SK-N-SH (cell line): ENCODE results near the gene RNFT2. TPM values are rescaled to one million over a fixed set of nuclear protein-coding genes. Genes with fewer than 3 reads are reported as not detected.

Source experiments
- CTCF ChIA-PET: fragments of 300-600, 350-600 bp; formaldehyde crosslinking; extraction: SDS; loops from one replicate; lab custom pipeline; 2021; lab: Yijun Ruan, JAX
- POLR2A ChIA-PET: fragments of 350-600 bp; sonication (Branson Sonifier 250); formaldehyde crosslinking; extraction: SDS; loops from one replicate; lab custom pipeline; 2020; ENCODE audit warnings: antibody characterized with exemption, inconsistent platforms; lab: Yijun Ruan, JAX
- DNase-seq: peaks from one replicate; pipeline ENCODE4 v3.0.0; 2012
- H2AFZ ChIP-seq: fragments of 200-600 bp; sonication (generic); 2 replicates; pipeline ENCODE4 v1.8.1; 2016; ENCODE audit warnings: antibody characterized with exemption, mild to moderate bottlenecking, low read depth
- H3F3A ChIP-seq: fragments of 200-600 bp; sonication (generic); replicated peaks from 2 replicates; pipeline ENCODE3; 2016; ENCODE audit warnings: antibody characterized with exemption, mild to moderate bottlenecking; ENCODE audit not compliant: insufficient read depth
- H3K27ac ChIP-seq, 2 experiments: fragments of 200-500 bp in 1 of 2; fragments of 200-600 bp in 1 of 2; sonication (Bioruptor generic) in 1 of 2; sonication (generic), shearing (Covaris generic) in 1 of 2; 2 replicates each; pipeline versions ENCODE4 v1.5.1 to v1.6.1; 2014 to 2016; ENCODE audit warnings: low read depth in 2 of 2, inconsistent platforms in 1 of 2, low read length in 1 of 2, mild to moderate bottlenecking in 1 of 2, mixed read lengths in 1 of 2
- H3K27me3 ChIP-seq: fragments of 200-600 bp; sonication (generic), shearing (Covaris generic); 2 replicates; pipeline ENCODE4 v1.6.1; 2016; ENCODE audit warnings: mixed run types; ENCODE audit not compliant: insufficient read depth
- H3K36me3 ChIP-seq, 2 experiments: fragments of 200-500 bp in 1 of 2; fragments of 200-600 bp in 1 of 2; sonication (Bioruptor generic) in 1 of 2; sonication (generic) in 1 of 2; replicated peaks in 1 of 2; 2 replicates each; pipeline versions ENCODE3 to v1.5.1; 2014 to 2016; ENCODE audit warnings: low read length in 1 of 2, mild to moderate bottlenecking in 1 of 2; ENCODE audit not compliant: insufficient read depth in 2 of 2, control insufficient read depth in 1 of 2
- H3K4me1 ChIP-seq, 2 experiments: fragments of 200-500 bp in 1 of 2; fragments of 200-600 bp in 1 of 2; sonication (Bioruptor generic) in 1 of 2; sonication (generic), shearing (Covaris generic) in 1 of 2; 2 replicates each; pipeline versions ENCODE4 v1.5.1 to v1.6.1; 2014 to 2016; ENCODE audit warnings: low read depth in 1 of 2, low read length in 1 of 2, mixed run types in 1 of 2; ENCODE audit not compliant: insufficient read depth in 2 of 2, control insufficient read depth in 1 of 2
- H3K4me2 ChIP-seq: fragments of 200-600 bp; sonication (generic), shearing (Covaris generic); 2 replicates; pipeline ENCODE4 v1.6.1; 2017; ENCODE audit warnings: mixed run types
- H3K4me3 ChIP-seq, 2 experiments: fragments of 200-500 bp in 1 of 2; fragments of 200-600 bp in 1 of 2; sonication (Bioruptor generic) in 1 of 2; sonication (generic), shearing (Covaris generic) in 1 of 2; 2 replicates each; pipeline versions ENCODE4 v1.5.1 to v1.8.1; 2014 to 2016; ENCODE audit warnings: low read depth in 2 of 2, inconsistent platforms in 1 of 2, low read length in 1 of 2, mild to moderate bottlenecking in 1 of 2, mixed read lengths in 1 of 2, moderate library complexity in 1 of 2
- H3K79me2 ChIP-seq: fragments of 200-600 bp; sonication (generic); 2 replicates; pipeline ENCODE4 v1.8.1; 2017; ENCODE audit warnings: mild to moderate bottlenecking; ENCODE audit not compliant: insufficient read depth
- H3K9ac ChIP-seq: fragments of 200-600 bp; sonication (generic); 2 replicates; pipeline ENCODE4 v1.6.1; 2017; ENCODE audit warnings: mixed run types
- H3K9me2 ChIP-seq: fragments of 200-600 bp; sonication (generic); 2 replicates; pipeline ENCODE4 v1.6.1; 2017; ENCODE audit warnings: mixed run types
- H3K9me3 ChIP-seq: fragments of 200-600 bp; sonication (generic); 2 replicates; pipeline ENCODE4 v1.6.1; 2017; ENCODE audit warnings: mixed run types, mild to moderate bottlenecking, moderate library complexity
- H4K20me1 ChIP-seq: fragments of 200-600 bp; sonication (generic); 2 replicates; pipeline ENCODE4 v1.6.1; 2017; ENCODE audit warnings: mild to moderate bottlenecking, mixed run types; ENCODE audit not compliant: insufficient read depth
- CHD2 ChIP-seq: fragments of 150-350 bp; IDR thresholded peaks from 2 replicates; pipeline ENCODE4 v1.6.1; 2018; ENCODE audit warnings: low read length; ENCODE audit not compliant: partially characterized antibody
- ELF1 ChIP-seq: IDR thresholded peaks from 2 replicates; pipeline ENCODE4 v1.4.0; 2012
- EZH2phosphoT487 ChIP-seq: fragments of 200-600 bp; sonication (generic); IDR thresholded peaks from 2 replicates; pipeline ENCODE4 v1.6.1; 2017; ENCODE audit warnings: low read depth, mixed run types, mild to moderate bottlenecking, antibody characterized with exemption, moderate library complexity, borderline replicate concordance
- FOSL2 ChIP-seq: IDR thresholded peaks from 2 replicates; pipeline ENCODE4 v1.4.0; 2012; ENCODE audit warnings: low read depth, mild to moderate bottlenecking, moderate library complexity, borderline replicate concordance
- GABPA ChIP-seq: IDR thresholded peaks from 2 replicates; pipeline ENCODE4 v1.4.0; 2012; ENCODE audit warnings: low read depth, mild to moderate bottlenecking
- JUND ChIP-seq: IDR thresholded peaks from 2 replicates; pipeline ENCODE4 v1.4.0; 2012
- PBX3 ChIP-seq: IDR thresholded peaks from 2 replicates; pipeline ENCODE4; 2012
- RAD21 ChIP-seq: IDR thresholded peaks from 2 replicates; pipeline ENCODE4 v1.6.1; 2012; ENCODE audit warnings: mild to moderate bottlenecking, low read length
- RCOR1 ChIP-seq: fragments of 150-350 bp; IDR thresholded peaks from 2 replicates; pipeline ENCODE4 v1.6.1; 2017; ENCODE audit warnings: antibody characterized with exemption, low read length
- RXRA ChIP-seq: IDR thresholded peaks from 2 replicates; pipeline ENCODE4 v1.4.0; 2012; ENCODE audit warnings: low read depth, mild to moderate bottlenecking, borderline replicate concordance
- TAF1 ChIP-seq: IDR thresholded peaks from 2 replicates; pipeline ENCODE4 v1.6.1; 2012; ENCODE audit warnings: low read depth, mild to moderate bottlenecking, low read length, moderate library complexity, borderline replicate concordance
- WGBS: methylation state at CpG from one replicate; pipeline ENCODE4 v1.1.6; 2017; ENCODE audit warnings: low lambda C conversion rate; 5-methylcytosine and 5-hydroxymethylcytosine counted together
- polyA plus RNA-seq, 3 experiments: library from polyadenylated mRNA; depleted of rRNA; stranded (reverse); fragments of >200 nt; gene quantifications; 2 replicates each; pipeline ENCODE4 v1.2.3, GENCODE V29; 2012
- TF ChIP-seq, protein P1 (sequence below): IDR thresholded peaks from 2 replicates; pipeline ENCODE4 v1.6.1; 2012; ENCODE audit warnings: mild to moderate bottlenecking, low read depth, low read length, moderate library complexity
- TF ChIP-seq, protein P2 (sequence below): fragments of 200-600 bp; sonication (generic); IDR thresholded peaks from 2 replicates; pipeline ENCODE4 v1.6.1; 2017; ENCODE audit warnings: antibody characterized with exemption, mild to moderate bottlenecking, moderate library complexity
- TF ChIP-seq, protein P3 (sequence below): IDR thresholded peaks from 2 replicates; pipeline ENCODE4 v1.4.0; 2012; ENCODE audit warnings: low read depth, borderline replicate concordance

Gene RNFT2
- polyA plus RNA-seq, 1 of the 3 experiments (the other 2 are of a cell fraction): 3.8 TPM

DNA sequence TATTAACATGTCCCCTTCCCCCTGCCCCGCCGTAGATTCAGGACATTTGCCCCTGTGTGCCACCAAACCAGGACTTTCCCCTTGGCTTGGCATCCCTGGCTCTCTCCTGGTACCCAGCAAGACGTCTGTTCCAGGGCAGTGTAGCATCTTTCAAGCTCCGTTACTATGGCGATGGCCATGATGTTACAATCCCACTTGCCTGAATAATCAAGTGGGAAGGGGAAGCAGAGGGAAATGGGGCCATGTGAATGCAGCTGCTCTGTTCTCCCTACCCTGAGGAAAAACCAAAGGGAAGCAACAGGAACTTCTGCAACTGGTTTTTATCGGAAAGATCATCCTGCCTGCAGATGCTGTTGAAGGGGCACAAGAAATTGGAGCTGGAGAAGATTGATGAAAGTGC is 114.2 kb downstream of the RNFT2 start:
- 76% methylated on average over 6 of the region's 6 CpGs for WGBS
- ChIA-PET CTCF (interaction anchor here (1.7 kb wide), 1 partner anchor 10 kb away, joined by 6 read pairs; no protein-coding TSS in a partner anchor), POLR2A (no interaction called here)

More for the DNA sequence above, 114.2 kb downstream of the RNFT2 start:
- H3K4me3 ChIP-seq: no peak overlapping the region
- no peak overlapping the region for H3K27ac ChIP-seq
- H3K9ac ChIP-seq: no peak overlapping the region
- TF ChIP-seq, protein P1, sequence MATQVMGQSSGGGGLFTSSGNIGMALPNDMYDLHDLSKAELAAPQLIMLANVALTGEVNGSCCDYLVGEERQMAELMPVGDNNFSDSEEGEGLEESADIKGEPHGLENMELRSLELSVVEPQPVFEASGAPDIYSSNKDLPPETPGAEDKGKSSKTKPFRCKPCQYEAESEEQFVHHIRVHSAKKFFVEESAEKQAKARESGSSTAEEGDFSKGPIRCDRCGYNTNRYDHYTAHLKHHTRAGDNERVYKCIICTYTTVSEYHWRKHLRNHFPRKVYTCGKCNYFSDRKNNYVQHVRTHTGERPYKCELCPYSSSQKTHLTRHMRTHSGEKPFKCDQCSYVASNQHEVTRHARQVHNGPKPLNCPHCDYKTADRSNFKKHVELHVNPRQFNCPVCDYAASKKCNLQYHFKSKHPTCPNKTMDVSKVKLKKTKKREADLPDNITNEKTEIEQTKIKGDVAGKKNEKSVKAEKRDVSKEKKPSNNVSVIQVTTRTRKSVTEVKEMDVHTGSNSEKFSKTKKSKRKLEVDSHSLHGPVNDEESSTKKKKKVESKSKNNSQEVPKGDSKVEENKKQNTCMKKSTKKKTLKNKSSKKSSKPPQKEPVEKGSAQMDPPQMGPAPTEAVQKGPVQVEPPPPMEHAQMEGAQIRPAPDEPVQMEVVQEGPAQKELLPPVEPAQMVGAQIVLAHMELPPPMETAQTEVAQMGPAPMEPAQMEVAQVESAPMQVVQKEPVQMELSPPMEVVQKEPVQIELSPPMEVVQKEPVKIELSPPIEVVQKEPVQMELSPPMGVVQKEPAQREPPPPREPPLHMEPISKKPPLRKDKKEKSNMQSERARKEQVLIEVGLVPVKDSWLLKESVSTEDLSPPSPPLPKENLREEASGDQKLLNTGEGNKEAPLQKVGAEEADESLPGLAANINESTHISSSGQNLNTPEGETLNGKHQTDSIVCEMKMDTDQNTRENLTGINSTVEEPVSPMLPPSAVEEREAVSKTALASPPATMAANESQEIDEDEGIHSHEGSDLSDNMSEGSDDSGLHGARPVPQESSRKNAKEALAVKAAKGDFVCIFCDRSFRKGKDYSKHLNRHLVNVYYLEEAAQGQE: no peak
- TF ChIP-seq JUND: no peak
- TF ChIP-seq EZH2phosphoT487: no peak
- no peak for TF ChIP-seq CHD2
- no peak for TF ChIP-seq FOSL2
- TF ChIP-seq RXRA: no peak
- TF ChIP-seq TAF1: no peak
- no peak for TF ChIP-seq RAD21
- TF ChIP-seq ELF1: no peak
- TF ChIP-seq PBX3: no peak
- TF ChIP-seq, protein P2, sequence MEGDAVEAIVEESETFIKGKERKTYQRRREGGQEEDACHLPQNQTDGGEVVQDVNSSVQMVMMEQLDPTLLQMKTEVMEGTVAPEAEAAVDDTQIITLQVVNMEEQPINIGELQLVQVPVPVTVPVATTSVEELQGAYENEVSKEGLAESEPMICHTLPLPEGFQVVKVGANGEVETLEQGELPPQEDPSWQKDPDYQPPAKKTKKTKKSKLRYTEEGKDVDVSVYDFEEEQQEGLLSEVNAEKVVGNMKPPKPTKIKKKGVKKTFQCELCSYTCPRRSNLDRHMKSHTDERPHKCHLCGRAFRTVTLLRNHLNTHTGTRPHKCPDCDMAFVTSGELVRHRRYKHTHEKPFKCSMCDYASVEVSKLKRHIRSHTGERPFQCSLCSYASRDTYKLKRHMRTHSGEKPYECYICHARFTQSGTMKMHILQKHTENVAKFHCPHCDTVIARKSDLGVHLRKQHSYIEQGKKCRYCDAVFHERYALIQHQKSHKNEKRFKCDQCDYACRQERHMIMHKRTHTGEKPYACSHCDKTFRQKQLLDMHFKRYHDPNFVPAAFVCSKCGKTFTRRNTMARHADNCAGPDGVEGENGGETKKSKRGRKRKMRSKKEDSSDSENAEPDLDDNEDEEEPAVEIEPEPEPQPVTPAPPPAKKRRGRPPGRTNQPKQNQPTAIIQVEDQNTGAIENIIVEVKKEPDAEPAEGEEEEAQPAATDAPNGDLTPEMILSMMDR: no peak
- no peak for TF ChIP-seq GABPA
- TF ChIP-seq, protein P3, sequence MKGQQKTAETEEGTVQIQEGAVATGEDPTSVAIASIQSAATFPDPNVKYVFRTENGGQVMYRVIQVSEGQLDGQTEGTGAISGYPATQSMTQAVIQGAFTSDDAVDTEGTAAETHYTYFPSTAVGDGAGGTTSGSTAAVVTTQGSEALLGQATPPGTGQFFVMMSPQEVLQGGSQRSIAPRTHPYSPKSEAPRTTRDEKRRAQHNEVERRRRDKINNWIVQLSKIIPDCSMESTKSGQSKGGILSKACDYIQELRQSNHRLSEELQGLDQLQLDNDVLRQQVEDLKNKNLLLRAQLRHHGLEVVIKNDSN: no peak
- no peak for TF ChIP-seq RCOR1
- H3K27me3 ChIP-seq: no peaks in the 10 kb centered on the region
- no peaks in the 10 kb centered on the region for H3F3A ChIP-seq
- H4K20me1 ChIP-seq: no peaks in the 10 kb centered on the region
- DNase-seq: no peak
- no peaks in the 10 kb centered on the region for H3K9me2 ChIP-seq
- H3K4me2 ChIP-seq: no peak overlapping the region
- H3K79me2 ChIP-seq: no peaks in the 10 kb centered on the region
- no peaks in the 10 kb centered on the region for H3K36me3 ChIP-seq
- no peak overlapping the region for H2AFZ ChIP-seq
- H3K4me1 ChIP-seq: no peaks in the 10 kb centered on the region
- H3K9me3 ChIP-seq: no peaks in the 10 kb centered on the region
